ENCODE data around the gene ADAMTS10. TPM values are rescaled to one million over a fixed set of nuclear protein-coding genes. Genes with fewer than 3 reads are reported as not detected.

The ADAMTS10 gene
- total RNA-seq, 1 experiment from 2014 or later = 10.2 TPM

DNA sequence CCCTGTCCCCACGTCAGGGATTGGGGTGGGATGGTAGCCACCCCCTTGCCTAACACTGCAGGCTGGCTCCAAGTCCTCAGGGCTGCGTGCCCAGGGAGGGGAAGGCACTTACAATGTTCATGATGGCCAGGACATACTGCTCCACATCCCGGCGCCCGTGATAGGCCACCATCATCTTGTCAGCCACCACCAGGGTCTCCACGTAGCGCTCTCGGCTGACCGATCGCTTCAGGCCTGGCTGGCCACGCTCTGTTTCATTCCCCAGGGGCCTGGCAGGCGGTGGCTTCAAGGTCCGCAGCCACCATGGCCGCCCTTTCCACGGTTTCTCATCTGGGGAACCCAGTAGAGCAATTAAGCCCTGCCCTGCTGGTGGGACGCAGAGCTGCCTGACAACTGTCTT is 9.7 kb downstream of the ADAMTS10 start:
- no peaks in the 10 kb centered on the region for H3K79me2 ChIP-seq (ENCODE audit: insufficient read depth, low read length)
- no peaks in the 10 kb centered on the region for H4K20me1 ChIP-seq (ENCODE audit: insufficient read depth)
- CTCF ChIA-PET = interaction anchor here (1.5 kb wide), 1 partner anchor 22 kb away, joined by 3 read pairs; no protein-coding TSS in a partner anchor
- DNase-seq (ENCODE audit: low read depth, low spot score) (no peak), ATAC-seq (no peak)
- BruUV-seq (replicated peaks) = no TSS peak
- H3K4me2 ChIP-seq (ENCODE audit: low read length) = no peak overlapping the region
- H3K4me3 ChIP-seq (replicated peaks in 1 of 2; ENCODE audit: low read depth in 1 of 2, low read length in 2 of 2) = no peak overlapping the region
- no peak overlapping the region for H3K9ac ChIP-seq (ENCODE audit: low read length)
- peaks cover 0 to 5% of the 10 kb centered on the region in 2 experiments; a peak in 2 of 4 replicates for H3K9me3 ChIP-seq (ENCODE audit: control insufficient read depth in 1 of 2, insufficient read depth in 1 of 2, low read depth in 1 of 2, low read length in 2 of 2)
- no peaks in the 10 kb centered on the region for H3K9me2 ChIP-seq (ENCODE audit: insufficient read depth)
- no peak for TF ChIP-seq TCF7L2 (IDR thresholded peaks at IDR 0.05; ENCODE audit: borderline replicate concordance, extremely low read depth, insufficient read depth, insufficient read length)
- TF ChIP-seq SRF (IDR thresholded peaks at IDR 0.05; ENCODE audit: low read depth) = no peak
- TF ChIP-seq, protein P1, sequence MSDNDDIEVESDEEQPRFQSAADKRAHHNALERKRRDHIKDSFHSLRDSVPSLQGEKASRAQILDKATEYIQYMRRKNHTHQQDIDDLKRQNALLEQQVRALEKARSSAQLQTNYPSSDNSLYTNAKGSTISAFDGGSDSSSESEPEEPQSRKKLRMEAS (IDR thresholded peaks at IDR 0.05) = no peak
- no peak for TF ChIP-seq SIN3A (IDR thresholded peaks at IDR 0.05; ENCODE audit: low read depth)
- TF ChIP-seq RAD21 (IDR thresholded peaks at IDR 0.05; ENCODE audit: low read depth) = no peak
- TF ChIP-seq POLR2A (IDR thresholded peaks at IDR 0.05; ENCODE audit: borderline replicate concordance, extremely low read depth, insufficient read depth, insufficient read length) = no peak
- no peak for TF ChIP-seq ZFX (IDR thresholded peaks at IDR 0.05)
- no peak for TF ChIP-seq ELF1 (IDR thresholded peaks at IDR 0.05; ENCODE audit: borderline replicate concordance, low read depth)
- TF ChIP-seq, protein P2, sequence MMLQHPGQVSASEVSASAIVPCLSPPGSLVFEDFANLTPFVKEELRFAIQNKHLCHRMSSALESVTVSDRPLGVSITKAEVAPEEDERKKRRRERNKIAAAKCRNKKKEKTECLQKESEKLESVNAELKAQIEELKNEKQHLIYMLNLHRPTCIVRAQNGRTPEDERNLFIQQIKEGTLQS (IDR thresholded peaks at IDR 0.05) = no peak
- TF ChIP-seq POLR2AphosphoS5 (IDR thresholded peaks at IDR 0.05; ENCODE audit: low read depth, low read length) = no peak
- POLR2A ChIA-PET = no interaction called here
- intact Hi-C loops (cut with micrococcal nuclease) = no loop called here
- no peak overlapping the region for H2AFZ ChIP-seq (ENCODE audit: low read depth, low read length, poor library complexity, severe bottlenecking)
- H3K27ac ChIP-seq (ENCODE audit: low read depth, low read length) = no peak overlapping the region
- no peaks in the 10 kb centered on the region for H3K36me3 ChIP-seq (ENCODE audit: control insufficient read depth in 1 of 2, insufficient read depth in 2 of 2, low read length in 2 of 2)
- H3K4me1 ChIP-seq (ENCODE audit: control insufficient read depth in 1 of 2, insufficient read depth in 2 of 2, low read length in 2 of 2) = no peaks in the 10 kb centered on the region
- RAD21 ChIA-PET (ENCODE audit: low non-redundant PET in 1 of 2, low total read pairs in 2 of 2, uncharacterized antibody in 2 of 2, unreplicated experiment in 2 of 2) = no interaction called here
- no peaks in the 10 kb centered on the region for H3K27me3 ChIP-seq (ENCODE audit: insufficient read depth, low read length)

DNA sequence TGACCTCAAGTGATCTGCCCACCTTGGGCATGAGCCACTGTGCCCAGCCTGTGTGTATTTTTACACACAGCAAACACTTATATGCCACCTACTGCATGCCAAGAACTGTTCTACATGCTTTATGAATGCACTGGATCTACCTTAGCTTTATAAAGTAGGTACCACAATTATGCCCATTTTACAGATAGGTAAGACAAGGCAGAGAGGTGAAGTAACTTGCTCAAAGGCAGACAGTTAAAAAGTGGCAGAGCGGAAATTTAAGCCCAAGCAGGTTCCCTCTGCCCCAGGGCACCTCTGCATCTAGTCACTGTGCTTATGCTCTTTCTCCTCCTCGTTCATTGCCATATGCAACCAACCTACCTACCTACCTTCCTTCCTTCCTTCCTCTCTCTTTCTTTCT is 10.5 kb downstream of the ADAMTS10 start:
- Histone ChIP-seq H3K9ac (ENCODE audit: low read length) (no peak overlapping the region), H3K79me2 (ENCODE audit: insufficient read depth, low read length) (no peaks in the 10 kb centered on the region), H2AFZ (ENCODE audit: low read depth, low read length, poor library complexity, severe bottlenecking) (no peak overlapping the region), H4K20me1 (ENCODE audit: insufficient read depth) (no peaks in the 10 kb centered on the region), H3K36me3 (ENCODE audit: control insufficient read depth in 1 of 2, insufficient read depth in 2 of 2, low read length in 2 of 2) (no peaks in the 10 kb centered on the region), H3K27ac (ENCODE audit: low read depth, low read length) (no peak overlapping the region), H3K4me3 (replicated peaks in 1 of 2; ENCODE audit: low read depth in 1 of 2, low read length in 2 of 2) (no peak overlapping the region), H3K9me3 (ENCODE audit: control insufficient read depth in 1 of 2, insufficient read depth in 1 of 2, low read depth in 1 of 2, low read length in 2 of 2) (peaks cover 0 to 5% of the 10 kb centered on the region in 2 experiments; a peak in 2 of 4 replicates), H3K27me3 (ENCODE audit: insufficient read depth, low read length) (no peaks in the 10 kb centered on the region), H3K4me2 (ENCODE audit: low read length) (no peak overlapping the region), H3K4me1 (ENCODE audit: control insufficient read depth in 1 of 2, insufficient read depth in 2 of 2, low read length in 2 of 2) (no peaks in the 10 kb centered on the region), H3K9me2 (ENCODE audit: insufficient read depth) (no peaks in the 10 kb centered on the region)
- ChIA-PET RAD21 (ENCODE audit: low non-redundant PET in 1 of 2, low total read pairs in 2 of 2, uncharacterized antibody in 2 of 2, unreplicated experiment in 2 of 2) (no interaction called here), CTCF (interaction anchor here (1.5 kb wide), 1 partner anchor 21 kb away, joined by 3 read pairs; no protein-coding TSS in a partner anchor), POLR2A (no interaction called here)
- intact Hi-C loops (cut with micrococcal nuclease) = no loop called here
- no TSS peak for BruUV-seq (replicated peaks)
- TF ChIP-seq SIN3A (IDR thresholded peaks at IDR 0.05; ENCODE audit: low read depth) (no peak), ZNF274 (IDR thresholded peaks at IDR 0.05; ENCODE audit: low read depth, low read length) (no peak), TCF7L2 (IDR thresholded peaks at IDR 0.05; ENCODE audit: borderline replicate concordance, extremely low read depth, insufficient read depth, insufficient read length) (no peak)
- ATAC-seq = no peak
- no peak for DNase-seq (ENCODE audit: low read depth, low spot score)
